ENCODE data around the gene CYB5A. TPM values are rescaled to one million over a fixed set of nuclear protein-coding genes. Genes with fewer than 3 reads are reported as not detected.

CYB5A gene
- total RNA-seq, 4 donors from 2014 or later: 232 to 490 (median 267) TPM

DNA sequence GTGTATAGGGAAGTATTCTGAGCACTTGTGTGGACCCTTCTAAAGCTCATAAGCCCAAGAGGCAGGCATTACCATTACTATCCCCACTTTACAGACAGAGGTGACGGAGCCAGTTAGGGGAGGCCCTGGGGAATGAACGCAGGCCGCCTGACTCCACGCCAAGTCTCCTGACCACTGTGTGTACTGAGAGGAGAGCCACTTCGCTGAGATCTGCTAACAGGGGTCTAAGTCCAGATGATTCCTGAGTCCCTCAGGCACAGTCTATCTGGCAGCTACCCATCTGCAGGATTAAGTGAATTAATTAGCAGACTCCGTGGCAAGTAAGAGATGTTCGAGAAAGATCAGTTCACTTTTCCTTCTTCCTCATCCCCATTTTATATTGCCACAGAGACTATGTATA lies 13.7 kb downstream of the CYB5A start:
- Histone ChIP-seq H3K27ac (peak overlapping the region in 1 of 4 donors; percentile 36), H3K4me3 (no peak overlapping the region), H3K9me3 (no peaks in the 10 kb centered on the region), H3K27me3 (no peaks in the 10 kb centered on the region), H3K4me1 (peaks cover 0 to 63% (median 17%) of the 10 kb centered on the region in 4 donors), H3K36me3 (peaks cover 0 to 16% (median 0%) of the 10 kb centered on the region in 3 donors)
- WGBS, 2 donors: 68 to 82% methylated on average over 7 of the region's 7 CpGs
- DNase-seq (ENCODE audit: low spot score in 2 of 2): no peak
- TF ChIP-seq, protein P1, sequence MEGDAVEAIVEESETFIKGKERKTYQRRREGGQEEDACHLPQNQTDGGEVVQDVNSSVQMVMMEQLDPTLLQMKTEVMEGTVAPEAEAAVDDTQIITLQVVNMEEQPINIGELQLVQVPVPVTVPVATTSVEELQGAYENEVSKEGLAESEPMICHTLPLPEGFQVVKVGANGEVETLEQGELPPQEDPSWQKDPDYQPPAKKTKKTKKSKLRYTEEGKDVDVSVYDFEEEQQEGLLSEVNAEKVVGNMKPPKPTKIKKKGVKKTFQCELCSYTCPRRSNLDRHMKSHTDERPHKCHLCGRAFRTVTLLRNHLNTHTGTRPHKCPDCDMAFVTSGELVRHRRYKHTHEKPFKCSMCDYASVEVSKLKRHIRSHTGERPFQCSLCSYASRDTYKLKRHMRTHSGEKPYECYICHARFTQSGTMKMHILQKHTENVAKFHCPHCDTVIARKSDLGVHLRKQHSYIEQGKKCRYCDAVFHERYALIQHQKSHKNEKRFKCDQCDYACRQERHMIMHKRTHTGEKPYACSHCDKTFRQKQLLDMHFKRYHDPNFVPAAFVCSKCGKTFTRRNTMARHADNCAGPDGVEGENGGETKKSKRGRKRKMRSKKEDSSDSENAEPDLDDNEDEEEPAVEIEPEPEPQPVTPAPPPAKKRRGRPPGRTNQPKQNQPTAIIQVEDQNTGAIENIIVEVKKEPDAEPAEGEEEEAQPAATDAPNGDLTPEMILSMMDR (IDR thresholded peaks at IDR 0.05): no peak
- TF ChIP-seq EP300 (IDR thresholded peaks at IDR 0.05): no peak
- no peak for TF ChIP-seq POLR2A (IDR thresholded peaks at IDR 0.05)

DNA sequence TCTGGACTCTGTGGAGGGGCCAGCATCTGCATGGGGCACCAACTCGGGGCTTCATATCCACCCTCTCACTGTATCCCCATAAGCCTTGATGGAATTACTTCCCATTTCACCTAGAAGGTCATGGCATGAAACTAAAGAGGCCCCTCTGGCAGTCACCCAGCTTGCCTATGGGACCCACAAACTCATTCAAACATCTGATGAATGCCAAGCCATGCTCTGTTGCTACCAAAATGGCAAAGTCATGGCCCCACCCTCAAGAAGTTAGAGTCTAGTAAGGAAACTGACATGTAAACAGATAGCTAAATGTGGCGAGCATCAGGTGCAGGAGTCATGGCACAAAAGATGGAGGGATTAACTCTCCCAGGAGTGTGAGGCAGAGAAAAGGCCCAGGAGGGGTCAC lies 14.5 kb downstream of the CYB5A start:
- Histone ChIP-seq H3K36me3 (peaks cover 0 to 16% (median 0%) of the 10 kb centered on the region in 3 donors), H3K9me3 (no peaks in the 10 kb centered on the region), H3K4me1 (peaks cover 0 to 61% (median 11%) of the 10 kb centered on the region in 4 donors), H3K27me3 (no peaks in the 10 kb centered on the region), H3K4me3 (no peak overlapping the region), H3K27ac (no peak overlapping the region)
- 88 to 95% methylated on average over 2 of the region's 2 CpGs for WGBS, 2 donors
- no peak for TF ChIP-seq EP300 (IDR thresholded peaks at IDR 0.05)
- TF ChIP-seq POLR2A (IDR thresholded peaks at IDR 0.05): no peak
- TF ChIP-seq, protein P1 (IDR thresholded peaks at IDR 0.05): no peak
- no peak for DNase-seq (ENCODE audit: low spot score in 2 of 2)

DNA sequence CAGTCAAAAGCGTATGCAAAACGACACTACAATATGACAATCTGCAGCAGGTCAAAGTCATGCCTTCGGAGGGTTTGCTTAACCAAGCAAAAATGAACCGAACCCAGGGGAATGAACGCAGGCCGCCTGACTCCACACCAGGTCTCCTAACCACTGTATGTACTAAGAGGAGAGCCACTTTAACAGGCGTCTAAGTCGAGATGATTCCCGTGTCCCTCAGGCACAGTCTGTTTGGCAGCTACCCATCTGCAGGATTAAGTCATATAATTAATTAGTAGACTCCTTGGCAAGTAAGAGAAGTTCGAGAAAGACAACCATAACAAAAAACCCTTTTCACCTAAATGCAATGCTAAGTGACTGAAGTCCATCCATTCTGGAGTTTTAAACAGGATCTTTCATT lies 15.2 kb downstream of the CYB5A start:
- H3K4me3 ChIP-seq: no peak overlapping the region
- no peaks in the 10 kb centered on the region for H3K9me3 ChIP-seq
- H3K27me3 ChIP-seq: no peaks in the 10 kb centered on the region
- TF ChIP-seq EP300 (IDR thresholded peaks at IDR 0.05) (no peak), POLR2A (IDR thresholded peaks at IDR 0.05) (no peak)
- TF ChIP-seq, protein P1 (IDR thresholded peaks at IDR 0.05): no peak
- WGBS, 2 donors: 78 to 93% methylated on average over 10 of the region's 10 CpGs
- DNase-seq (ENCODE audit: low spot score in 2 of 2): no peak
- H3K36me3 ChIP-seq: peaks cover 0 to 16% (median 0%) of the 10 kb centered on the region in 3 donors
- H3K4me1 ChIP-seq: peaks cover 0 to 61% (median 6%) of the 10 kb centered on the region in 4 donors
- H3K27ac ChIP-seq: no peak overlapping the region

DNA sequence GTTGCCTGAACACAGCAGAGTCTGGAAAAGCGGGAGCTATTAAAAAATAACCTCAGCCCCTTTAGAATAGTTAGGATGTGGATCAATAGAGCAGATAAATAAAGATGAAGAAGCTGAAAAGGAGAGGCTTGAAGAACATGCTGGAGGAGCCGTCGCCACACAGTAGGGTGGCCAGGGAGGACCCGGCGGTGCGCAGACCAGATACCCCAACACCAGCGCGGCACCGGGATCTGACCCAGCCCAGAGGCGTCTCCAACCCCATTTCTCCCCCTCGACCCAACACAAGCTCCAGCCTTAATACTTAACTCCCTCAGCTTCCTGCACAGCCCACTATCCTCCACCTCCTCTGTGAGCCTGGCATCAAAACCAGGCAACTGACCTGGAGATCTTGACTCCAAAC lies 16.0 kb downstream of the CYB5A start:
- Histone ChIP-seq H3K4me3 (no peak overlapping the region), H3K9me3 (no peaks in the 10 kb centered on the region), H3K27me3 (no peaks in the 10 kb centered on the region), H3K36me3 (peaks cover 0 to 16% (median 0%) of the 10 kb centered on the region in 3 donors), H3K27ac (no peak overlapping the region), H3K4me1 (peaks cover 0 to 58% (median 2%) of the 10 kb centered on the region in 4 donors)
- 88 to 90% methylated on average over 11 of the region's 11 CpGs for WGBS, 2 donors
- TF ChIP-seq POLR2A (IDR thresholded peaks at IDR 0.05) (no peak), EP300 (IDR thresholded peaks at IDR 0.05) (no peak)
- TF ChIP-seq, protein P1 (IDR thresholded peaks at IDR 0.05): no peak
- DNase-seq (ENCODE audit: low spot score in 2 of 2): no peak

DNA sequence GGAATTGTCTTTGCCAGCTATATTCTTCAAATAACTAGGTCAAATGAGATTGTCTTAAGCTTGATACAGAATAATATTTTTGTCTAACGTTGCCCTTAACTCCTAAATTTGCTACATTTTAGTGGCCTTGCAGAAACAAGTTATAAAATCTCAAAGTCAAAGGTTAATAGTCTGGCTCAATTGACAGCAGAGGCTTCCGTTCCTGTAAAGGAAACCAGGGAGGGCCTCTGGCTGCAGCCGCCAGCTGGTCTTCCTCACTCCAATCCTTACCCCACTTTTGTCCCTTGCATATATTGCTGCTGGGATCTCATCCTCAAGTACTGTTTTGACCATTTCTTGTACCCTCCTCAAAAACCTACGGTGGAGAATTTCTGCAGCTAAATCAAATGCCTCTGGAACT lies 17.1 kb downstream of the CYB5A start:
- Histone ChIP-seq H3K4me3 (no peak overlapping the region), H3K27ac (no peak overlapping the region), H3K9me3 (no peaks in the 10 kb centered on the region), H3K36me3 (peaks cover 0 to 13% (median 0%) of the 10 kb centered on the region in 3 donors), H3K27me3 (no peaks in the 10 kb centered on the region), H3K4me1 (peaks cover 0 to 62% (median 2%) of the 10 kb centered on the region in 4 donors)
- WGBS, 2 donors: 62 to 67% methylated on average over 4 of the region's 4 CpGs
- DNase-seq (ENCODE audit: low spot score in 2 of 2): no peak
- TF ChIP-seq EP300 (IDR thresholded peaks at IDR 0.05) (no peak), POLR2A (IDR thresholded peaks at IDR 0.05) (no peak)
- TF ChIP-seq, protein P1 (IDR thresholded peaks at IDR 0.05): no peak
